Adipocyte (in vitro differentiated cells): ENCODE results near the gene PTPRN2.
A peak's percentile ranks its signal among the peaks of the same experiment; 100 is the strongest.

Experiments used
- DNase-seq: peaks from one replicate; pipeline ENCODE4 v3.0.0-alpha.2; 2015; ENCODE audit warnings: low read depth
- H3K27me3 ChIP-seq: replicated peaks from 2 replicates; pipeline ENCODE4 v1.7.0; 2013; ENCODE audit warnings: mild to moderate bottlenecking, low read length, moderate library complexity; ENCODE audit not compliant: control insufficient read depth, insufficient read depth
- H3K36me3 ChIP-seq: 2 replicates; pipeline ENCODE4 v1.7.0; 2013; ENCODE audit warnings: low read length, mild to moderate bottlenecking, moderate library complexity; ENCODE audit not compliant: control insufficient read depth, insufficient read depth, severe bottlenecking
- H3K4me1 ChIP-seq: 2 replicates; pipeline ENCODE4 v1.7.0; 2013; ENCODE audit warnings: mild to moderate bottlenecking, low read length, moderate library complexity; ENCODE audit not compliant: control insufficient read depth, insufficient read depth
- H3K4me3 ChIP-seq: 2 replicates; pipeline ENCODE4 v1.7.0; 2013; ENCODE audit warnings: mild to moderate bottlenecking, low read length, moderate library complexity
- H3K9ac ChIP-seq: 2 replicates; pipeline ENCODE4 v1.7.0; 2013; ENCODE audit warnings: mild to moderate bottlenecking, low read length, moderate library complexity
- H3K9me3 ChIP-seq: 2 replicates; pipeline ENCODE4 v1.7.0; 2013; ENCODE audit warnings: mild to moderate bottlenecking, low read length, moderate library complexity; ENCODE audit not compliant: control insufficient read depth

PTPRN2 gene

GRCh38 chr7:158443688-158444483 lies 143.7 kb downstream of the PTPRN2 start:
- H3K9me3 ChIP-seq = no peaks in the 10 kb centered on the region

GRCh38 chr7:158443014-158443687 lies 144.5 kb downstream of the PTPRN2 start:
- no peak for DNase-seq

More at GRCh38 chr7:158443688-158444483, 143.7 kb downstream of the PTPRN2 start:
- Histone ChIP-seq H3K4me1 (no peaks in the 10 kb centered on the region), H3K27me3 (no peaks in the 10 kb centered on the region), H3K9ac (no peak overlapping the region), H3K4me3 (no peak overlapping the region), H3K36me3 (no peaks in the 10 kb centered on the region)
- no peak for DNase-seq

GRCh38 chr7:158442260-158442659 lies 145.4 kb downstream of the PTPRN2 start:
- Histone ChIP-seq H3K36me3 (no peaks in the 10 kb centered on the region), H3K9me3 (no peaks in the 10 kb centered on the region), H3K4me3 (no peak overlapping the region), H3K27me3 (no peaks in the 10 kb centered on the region), H3K4me1 (no peaks in the 10 kb centered on the region), H3K9ac (no peak overlapping the region)
- no peak for DNase-seq

More at GRCh38 chr7:158443014-158443687, 144.5 kb downstream of the PTPRN2 start:
- Histone ChIP-seq H3K27me3 (no peaks in the 10 kb centered on the region), H3K36me3 (no peaks in the 10 kb centered on the region), H3K4me1 (no peaks in the 10 kb centered on the region), H3K9ac (no peak overlapping the region), H3K4me3 (no peak overlapping the region), H3K9me3 (no peaks in the 10 kb centered on the region)

GRCh38 chr7:158439035-158439434 lies 148.6 kb downstream of the PTPRN2 start:
- H3K9me3 ChIP-seq = no peaks in the 10 kb centered on the region
- no peak for DNase-seq
- no peaks in the 10 kb centered on the region for H3K4me1 ChIP-seq
- no peak overlapping the region for H3K4me3 ChIP-seq
- peaks cover 5% of the 10 kb centered on the region for H3K27me3 ChIP-seq
- H3K36me3 ChIP-seq = no peaks in the 10 kb centered on the region
- H3K9ac ChIP-seq = no peak overlapping the region

GRCh38 chr7:158432369-158433341 lies 155.0 kb downstream of the PTPRN2 start:
- DNase-seq = no peak
- no peak overlapping the region for H3K9ac ChIP-seq
- H3K9me3 ChIP-seq = no peaks in the 10 kb centered on the region

GRCh38 chr7:158431941-158432347 lies 155.7 kb downstream of the PTPRN2 start:
- peak; percentile 43 for DNase-seq
- no peaks in the 10 kb centered on the region for H3K36me3 ChIP-seq
- no peak overlapping the region for H3K9ac ChIP-seq
- H3K4me1 ChIP-seq = peaks cover 5% of the 10 kb centered on the region
- H3K4me3 ChIP-seq = no peak overlapping the region
- H3K27me3 ChIP-seq = peaks cover 5% of the 10 kb centered on the region
- no peaks in the 10 kb centered on the region for H3K9me3 ChIP-seq

More at GRCh38 chr7:158432369-158433341, 155.0 kb downstream of the PTPRN2 start:
- Histone ChIP-seq H3K4me1 (peaks cover 5% of the 10 kb centered on the region), H3K36me3 (no peaks in the 10 kb centered on the region), H3K27me3 (peaks cover 5% of the 10 kb centered on the region), H3K4me3 (no peak overlapping the region)

GRCh38 chr7:158431055-158431940 lies 156.3 kb downstream of the PTPRN2 start:
- DNase-seq = no peak
- no peaks in the 10 kb centered on the region for H3K36me3 ChIP-seq
- no peak overlapping the region for H3K4me3 ChIP-seq
- H3K27me3 ChIP-seq = peaks cover 5% of the 10 kb centered on the region
- H3K9ac ChIP-seq = no peak overlapping the region
- peaks cover 5% of the 10 kb centered on the region for H3K4me1 ChIP-seq
- no peaks in the 10 kb centered on the region for H3K9me3 ChIP-seq

- DNase-seq = no peak
- Histone ChIP-seq H3K36me3 (no peaks in the 10 kb centered on the region), H3K27me3 (no peaks in the 10 kb centered on the region), H3K4me1 (peaks cover 5% of the 10 kb centered on the region), H3K9ac (no peak overlapping the region), H3K4me3 (no peak overlapping the region), H3K9me3 (no peaks in the 10 kb centered on the region)
These were observed 157.2 kb downstream of the PTPRN2 start for GRCh38 chr7:158430308-158431034.

- Histone ChIP-seq H3K4me3 (no peak overlapping the region), H3K9me3 (no peaks in the 10 kb centered on the region), H3K9ac (no peak overlapping the region), H3K4me1 (peaks cover 5% of the 10 kb centered on the region), H3K36me3 (no peaks in the 10 kb centered on the region), H3K27me3 (no peaks in the 10 kb centered on the region)
- DNase-seq = no peak
These were observed 158.5 kb downstream of the PTPRN2 start for GRCh38 chr7:158428837-158429753.
